Cardiac muscle cell (in vitro differentiated cells and primary cell): ENCODE results near the gene CORIN. TPM values are rescaled to one million over a fixed set of nuclear protein-coding genes. Genes with fewer than 3 reads are reported as not detected.

Source experiments
- DNase-seq, 2 donors: peaks; one replicate each; pipeline versions ENCODE4 v3.0.0 to v3.0.0-alpha.2; 2010 to 2017; ENCODE audit warnings: low read depth in 1 of 2, low spot score in 1 of 2
- H3K27ac ChIP-seq: fragments of 200-600 bp; sonication (generic); 2 replicates; pipeline ENCODE4 v1.5.1; 2016
- H3K27me3 ChIP-seq: fragments of 200-600 bp; sonication (generic); 2 replicates; pipeline ENCODE4 v1.6.0; 2016; ENCODE audit warnings: control low read depth
- H3K36me3 ChIP-seq: fragments of 200-600 bp; sonication (generic); 2 replicates; pipeline ENCODE4 v1.5.1; 2016; ENCODE audit warnings: control low read depth
- H3K4me1 ChIP-seq: fragments of 200-600 bp; sonication (generic); 2 replicates; pipeline ENCODE4 v1.8.1; 2017; ENCODE audit warnings: low read depth, mild to moderate bottlenecking, mixed run types
- H3K4me3 ChIP-seq: fragments of 200-600 bp; sonication (generic); 2 replicates; pipeline ENCODE4 v1.5.1; 2016; ENCODE audit warnings: mild to moderate bottlenecking
- H3K9me3 ChIP-seq: fragments of 200-600 bp; sonication (generic); 2 replicates; pipeline ENCODE4 v1.5.1; 2017; ENCODE audit warnings: low read depth, mild to moderate bottlenecking, control low read depth
- polyA plus RNA-seq: library from polyadenylated mRNA; unstranded; fragments of >200 nt; fragmentation: Nextera tagmentation; extraction: Ambion mirVana; gene quantifications from 2 replicates; pipeline ENCODE4 v1.2.1, GENCODE V29; 2016
- total RNA-seq: library from RNA; depleted of rRNA; stranded (reverse); fragments of >200 nt; gene quantifications from 2 replicates; pipeline ENCODE4 v1.2.3, GENCODE V29; 2016
- TF ChIP-seq, protein P1 (sequence below): IDR thresholded peaks from 2 replicates; pipeline ENCODE4 v1.5.1; 2012; ENCODE audit warnings: low read depth, mild to moderate bottlenecking, low read length

CORIN gene
- total and polyA plus RNA-seq, 2 experiments from 2014 or later: 110 to 169 TPM

GRCh38 chr4:47750788-47751187 lies 87.1 kb downstream of the CORIN start:
- Histone ChIP-seq H3K27me3 (no peaks in the 10 kb centered on the region), H3K4me1 (peaks cover 60% of the 10 kb centered on the region), H3K4me3 (no peak overlapping the region), H3K9me3 (no peaks in the 10 kb centered on the region), H3K36me3 (no peaks in the 10 kb centered on the region), H3K27ac (peak overlapping the region; percentile 96)
- no peak for DNase-seq
- TF ChIP-seq, protein P1, sequence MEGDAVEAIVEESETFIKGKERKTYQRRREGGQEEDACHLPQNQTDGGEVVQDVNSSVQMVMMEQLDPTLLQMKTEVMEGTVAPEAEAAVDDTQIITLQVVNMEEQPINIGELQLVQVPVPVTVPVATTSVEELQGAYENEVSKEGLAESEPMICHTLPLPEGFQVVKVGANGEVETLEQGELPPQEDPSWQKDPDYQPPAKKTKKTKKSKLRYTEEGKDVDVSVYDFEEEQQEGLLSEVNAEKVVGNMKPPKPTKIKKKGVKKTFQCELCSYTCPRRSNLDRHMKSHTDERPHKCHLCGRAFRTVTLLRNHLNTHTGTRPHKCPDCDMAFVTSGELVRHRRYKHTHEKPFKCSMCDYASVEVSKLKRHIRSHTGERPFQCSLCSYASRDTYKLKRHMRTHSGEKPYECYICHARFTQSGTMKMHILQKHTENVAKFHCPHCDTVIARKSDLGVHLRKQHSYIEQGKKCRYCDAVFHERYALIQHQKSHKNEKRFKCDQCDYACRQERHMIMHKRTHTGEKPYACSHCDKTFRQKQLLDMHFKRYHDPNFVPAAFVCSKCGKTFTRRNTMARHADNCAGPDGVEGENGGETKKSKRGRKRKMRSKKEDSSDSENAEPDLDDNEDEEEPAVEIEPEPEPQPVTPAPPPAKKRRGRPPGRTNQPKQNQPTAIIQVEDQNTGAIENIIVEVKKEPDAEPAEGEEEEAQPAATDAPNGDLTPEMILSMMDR: no peak

DNA sequence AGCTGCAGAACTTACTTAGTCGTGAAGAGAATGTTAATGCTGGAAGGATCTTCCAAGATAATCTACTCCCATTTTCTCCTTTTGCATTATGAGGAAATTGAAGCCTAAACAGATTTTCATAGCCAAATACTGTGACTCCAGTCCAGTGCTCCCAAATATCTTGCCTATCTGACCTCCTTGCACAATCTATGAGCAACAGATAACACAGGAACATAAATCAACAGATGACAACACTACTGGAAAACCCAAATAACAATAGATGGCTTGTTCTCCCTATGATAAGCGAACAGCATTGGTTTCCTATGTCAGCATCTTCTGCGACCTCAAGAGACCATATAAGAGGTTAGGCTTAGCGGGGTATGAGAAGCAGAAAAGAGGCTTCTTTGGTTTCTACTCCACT lies 88.0 kb downstream of the CORIN start:
- peaks cover 69% of the 10 kb centered on the region for H3K4me1 ChIP-seq
- peak in 1 of 2 donors; percentile 18 for DNase-seq
- no peaks in the 10 kb centered on the region for H3K9me3 ChIP-seq
- peak overlapping the region; percentile 96 for H3K27ac ChIP-seq
- TF ChIP-seq, protein P1: no peak
- H3K36me3 ChIP-seq: no peaks in the 10 kb centered on the region
- H3K4me3 ChIP-seq: no peak overlapping the region
- no peaks in the 10 kb centered on the region for H3K27me3 ChIP-seq

DNA sequence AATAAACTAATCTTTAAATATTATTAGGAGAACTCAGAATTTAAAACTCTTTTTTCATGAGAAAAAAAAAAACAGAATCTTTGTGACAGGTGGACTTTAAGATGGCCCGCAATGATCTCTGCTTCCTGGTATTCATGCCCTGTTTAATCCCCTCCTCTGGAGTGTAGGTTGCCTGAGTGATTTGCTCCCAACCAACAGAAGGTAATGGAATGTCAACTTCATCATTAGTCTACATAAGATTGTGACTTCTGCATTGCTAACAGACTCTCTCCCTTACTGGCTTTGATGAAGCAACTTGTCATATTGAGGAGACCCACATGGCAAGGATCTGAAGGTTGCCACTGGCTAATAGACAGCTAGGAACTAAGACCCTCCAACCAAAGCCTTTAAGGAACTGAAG lies 88.8 kb downstream of the CORIN start:
- peak in 1 of 2 donors; percentile 10 for DNase-seq
- Histone ChIP-seq H3K27ac (peak overlapping the region; percentile 96), H3K4me1 (peaks cover 77% of the 10 kb centered on the region), H3K36me3 (peaks cover 2% of the 10 kb centered on the region), H3K27me3 (no peaks in the 10 kb centered on the region), H3K4me3 (no peak overlapping the region), H3K9me3 (no peaks in the 10 kb centered on the region)
- TF ChIP-seq, protein P1: no peak

DNA sequence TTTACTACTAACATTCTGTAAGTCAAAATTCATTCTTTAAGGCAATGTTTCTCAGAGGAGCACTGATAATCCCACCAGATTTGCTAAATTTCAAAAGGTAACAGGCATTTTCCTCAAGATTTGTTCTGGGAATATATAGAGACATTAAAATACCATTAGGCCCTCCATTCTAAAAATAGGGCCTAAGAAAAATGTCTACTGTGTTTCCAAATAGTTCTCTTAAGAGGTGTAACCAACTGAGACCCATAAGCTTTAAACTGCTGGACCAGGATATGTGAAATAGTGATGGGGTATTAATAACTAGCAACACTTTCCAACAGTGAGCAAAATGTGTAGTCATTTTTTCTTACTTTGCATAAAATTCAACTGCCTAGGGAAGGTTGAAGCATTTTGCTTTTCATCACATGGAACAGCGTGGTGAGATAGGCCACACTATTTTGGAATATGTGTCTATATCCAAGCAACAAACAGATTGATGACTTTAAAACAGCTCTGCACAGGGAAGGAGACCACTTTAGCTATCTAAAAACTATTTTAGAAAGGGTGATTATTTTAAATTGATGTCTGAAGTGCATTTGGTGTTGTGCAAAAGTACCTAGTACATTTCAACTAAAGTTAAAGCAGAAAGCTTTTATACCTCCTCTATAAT lies 89.9 kb downstream of the CORIN start:
- Histone ChIP-seq H3K27me3 (no peaks in the 10 kb centered on the region), H3K4me1 (peaks cover 78% of the 10 kb centered on the region), H3K27ac (peak overlapping the region; percentile 96), H3K9me3 (no peaks in the 10 kb centered on the region), H3K4me3 (no peak overlapping the region), H3K36me3 (peaks cover 8% of the 10 kb centered on the region)
- TF ChIP-seq, protein P1: no peak
- DNase-seq: peak in 1 of 2 donors; percentile 27

GRCh38 chr4:47747211-47747610 lies 90.7 kb downstream of the CORIN start:
- Histone ChIP-seq H3K27me3 (no peaks in the 10 kb centered on the region), H3K9me3 (no peaks in the 10 kb centered on the region), H3K36me3 (peaks cover 14% of the 10 kb centered on the region), H3K27ac (peak overlapping the region; percentile 96), H3K4me3 (no peak overlapping the region), H3K4me1 (peaks cover 73% of the 10 kb centered on the region)
- DNase-seq: no peak
- TF ChIP-seq, protein P1: no peak
